Neural progenitor cell (in vitro differentiated cells): ENCODE data around the gene RPLP1.

Experiments used
- EZH2 ChIP-seq: fragments of 200-600 bp; sonication (generic); IDR thresholded peaks from 2 replicates; pipeline ENCODE4 v1.6.1; 2017; ENCODE audit warnings: antibody characterized with exemption, mild to moderate bottlenecking, moderate library complexity
- EZH2phosphoT487 ChIP-seq: fragments of 200-600 bp; sonication (generic); IDR thresholded peaks from 2 replicates; pipeline ENCODE4 v1.6.1; 2017; ENCODE audit warnings: antibody characterized with exemption
- TF ChIP-seq, protein P1 (sequence below): fragments of 200-600 bp; sonication (generic); IDR thresholded peaks from 2 replicates; pipeline ENCODE4 v1.5.1; 2017; ENCODE audit warnings: antibody characterized with exemption, mild to moderate bottlenecking

DNA sequence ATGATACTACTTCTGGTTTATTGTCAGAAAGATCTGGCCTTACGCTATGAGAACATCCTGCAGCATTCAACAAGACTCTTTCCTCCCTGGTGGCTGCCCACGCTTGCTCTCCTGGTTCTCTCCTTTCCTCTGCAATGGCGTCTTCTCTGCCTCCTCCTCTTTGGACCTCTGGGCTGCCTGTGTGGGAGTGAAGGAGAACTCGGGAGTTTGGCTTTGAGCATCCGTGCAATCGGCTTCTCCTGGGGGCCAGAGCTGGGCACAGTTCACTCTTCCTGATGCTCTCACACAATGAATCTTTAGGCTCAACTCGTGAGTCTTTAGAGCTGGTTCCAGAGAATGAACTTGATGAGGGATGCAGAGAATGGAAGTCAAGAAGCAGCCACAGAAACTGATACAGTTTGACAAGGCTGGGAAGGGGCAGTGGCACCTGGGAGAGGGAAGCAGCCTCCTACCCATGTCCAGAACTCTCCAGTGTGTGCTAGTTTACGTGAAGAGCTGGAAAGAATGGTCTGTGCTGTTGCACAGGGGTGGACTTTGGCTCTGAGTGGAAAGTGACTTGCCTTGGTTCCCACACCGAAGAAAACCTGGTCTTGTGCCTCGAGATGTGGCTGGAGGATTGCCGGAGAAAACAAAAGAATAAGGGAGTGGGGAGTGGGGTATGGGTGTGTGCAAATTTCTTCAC is 37.9 kb downstream of the RPLP1 start:
- TF ChIP-seq EZH2 (no peak), EZH2phosphoT487 (no peak)
- TF ChIP-seq, protein P1, sequence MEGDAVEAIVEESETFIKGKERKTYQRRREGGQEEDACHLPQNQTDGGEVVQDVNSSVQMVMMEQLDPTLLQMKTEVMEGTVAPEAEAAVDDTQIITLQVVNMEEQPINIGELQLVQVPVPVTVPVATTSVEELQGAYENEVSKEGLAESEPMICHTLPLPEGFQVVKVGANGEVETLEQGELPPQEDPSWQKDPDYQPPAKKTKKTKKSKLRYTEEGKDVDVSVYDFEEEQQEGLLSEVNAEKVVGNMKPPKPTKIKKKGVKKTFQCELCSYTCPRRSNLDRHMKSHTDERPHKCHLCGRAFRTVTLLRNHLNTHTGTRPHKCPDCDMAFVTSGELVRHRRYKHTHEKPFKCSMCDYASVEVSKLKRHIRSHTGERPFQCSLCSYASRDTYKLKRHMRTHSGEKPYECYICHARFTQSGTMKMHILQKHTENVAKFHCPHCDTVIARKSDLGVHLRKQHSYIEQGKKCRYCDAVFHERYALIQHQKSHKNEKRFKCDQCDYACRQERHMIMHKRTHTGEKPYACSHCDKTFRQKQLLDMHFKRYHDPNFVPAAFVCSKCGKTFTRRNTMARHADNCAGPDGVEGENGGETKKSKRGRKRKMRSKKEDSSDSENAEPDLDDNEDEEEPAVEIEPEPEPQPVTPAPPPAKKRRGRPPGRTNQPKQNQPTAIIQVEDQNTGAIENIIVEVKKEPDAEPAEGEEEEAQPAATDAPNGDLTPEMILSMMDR = no peak
